Measurements from ENCODE around the gene TECR.

DNA sequence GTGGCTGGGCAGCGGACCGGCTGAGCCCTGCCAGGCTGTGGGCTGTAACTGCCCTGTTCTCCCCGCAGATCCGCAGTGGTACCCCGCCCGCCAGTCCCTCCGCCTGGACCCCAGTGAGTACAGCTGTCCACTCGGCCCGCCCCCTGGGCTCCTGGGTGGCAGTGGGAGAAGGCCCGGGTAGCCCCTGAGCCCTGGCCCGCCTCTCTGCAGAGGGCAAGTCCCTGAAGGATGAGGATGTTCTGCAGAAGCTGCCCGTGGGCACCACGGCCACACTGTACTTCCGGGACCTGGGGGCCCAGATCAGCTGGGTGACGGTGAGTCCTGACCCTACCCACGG lies 34.2 kb downstream of the TECR start:
- no peak for TF ChIP-seq EZH2 (IDR thresholded peaks at IDR 0.05; ENCODE audit: insufficient read depth, poor library complexity, severe bottlenecking)
- no peak for TF ChIP-seq EZH2phosphoT487 (IDR thresholded peaks at IDR 0.05; ENCODE audit: insufficient read depth, low read depth)

All from GM23248 (cell line).